Endometrial microvascular endothelial cells (primary cell): ENCODE results near the gene TMPRSS3. TPM values are rescaled to one million over a fixed set of nuclear protein-coding genes. Genes with fewer than 3 reads are reported as not detected.

Source experiments
- in situ Hi-C: cut with HindIII; loops from 2 replicates; pipeline ENCODE4 v1.10.0; 2017; ENCODE audit warnings: low sequenced_read_pairs, low pct_unique_long_range_greater_than_20kb; ENCODE audit errors: inconsistent ontology term
- total RNA-seq: library from RNA; depleted of rRNA; stranded (reverse); fragments of >200 nt; gene quantifications from one replicate; pipeline ENCODE4 v1.2.3, GENCODE V29; 2015; ENCODE audit errors: inconsistent ontology term

Gene TMPRSS3
- total RNA-seq, 1 donor from 2014 or later, result not detected

DNA sequence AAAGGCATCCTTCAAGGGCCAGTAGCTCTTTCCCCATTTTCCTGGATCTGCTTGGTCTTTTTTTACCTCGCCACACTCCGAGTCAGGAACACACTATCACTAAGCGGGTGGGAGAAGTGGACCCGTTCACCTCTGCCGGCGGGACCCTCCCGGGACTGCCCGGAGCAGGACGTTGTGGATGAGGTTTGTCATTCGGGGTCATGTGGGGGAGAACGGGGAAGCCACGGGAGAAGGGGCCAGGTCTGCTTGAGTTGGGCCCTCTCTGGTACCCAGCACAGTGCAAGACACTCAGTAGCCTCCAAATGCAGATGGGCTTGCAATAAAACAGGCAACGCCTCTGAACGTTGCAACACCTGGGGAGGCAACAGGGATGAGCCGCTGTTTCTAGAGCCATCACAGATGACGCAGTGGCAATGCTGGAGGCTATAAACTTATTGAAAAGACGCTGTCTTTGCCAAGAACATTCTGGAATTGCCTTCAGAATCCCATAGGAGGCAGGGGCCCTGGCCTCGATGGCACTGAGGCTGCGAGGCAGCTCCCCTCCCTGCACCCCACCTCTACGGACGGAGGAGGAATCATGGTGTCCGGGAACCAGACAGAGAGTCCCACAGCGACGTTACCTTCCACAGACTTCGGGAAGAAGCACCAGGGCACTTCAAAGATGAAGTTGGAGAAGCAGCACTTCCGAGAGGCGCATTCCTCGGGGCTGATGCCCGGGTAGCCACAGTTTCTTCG, 48.8 kb downstream of the TMPRSS3 start:
- in situ Hi-C loops, result no loop called here

DNA sequence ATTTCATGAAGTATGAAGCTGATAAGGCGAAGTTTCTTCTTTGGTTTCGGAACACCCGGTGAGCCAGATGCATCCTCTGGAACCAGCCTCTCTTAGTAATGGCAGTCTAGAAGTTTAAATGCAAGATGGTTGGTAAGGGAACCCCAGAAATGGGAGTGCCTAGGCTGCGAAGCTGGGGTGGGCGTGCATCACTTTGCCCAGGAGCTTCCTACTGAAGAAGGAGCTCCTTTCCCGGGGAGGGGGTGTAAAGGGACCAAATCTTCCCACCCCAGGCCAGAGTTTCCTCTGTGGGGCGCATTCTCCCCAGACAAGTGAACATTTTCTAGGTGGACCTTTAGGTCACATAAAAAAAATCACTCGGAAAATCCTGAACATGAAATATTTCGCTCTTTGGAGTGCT, 49.4 kb downstream of the TMPRSS3 start:
- in situ Hi-C loops, result no loop called here

DNA sequence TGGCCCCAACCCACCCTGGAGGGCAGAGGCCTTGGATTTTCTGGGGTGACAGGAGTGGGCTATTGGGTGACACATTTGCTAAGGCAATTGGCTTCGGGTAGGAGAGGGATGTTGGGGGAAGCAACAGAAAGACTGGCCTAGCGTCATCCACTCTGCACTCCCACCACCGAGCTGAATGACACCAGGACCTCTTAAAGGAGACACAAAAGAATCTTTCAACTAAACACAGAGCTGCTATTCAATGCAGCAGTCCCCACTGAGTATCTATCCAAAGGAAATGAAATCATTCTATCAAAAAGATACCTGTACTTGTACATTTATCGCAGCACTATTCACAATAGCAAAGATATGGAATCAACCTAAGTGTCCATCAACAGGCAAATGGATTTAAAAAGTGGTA, 51.2 kb downstream of the TMPRSS3 start:
- in situ Hi-C loops, result no loop called here

DNA sequence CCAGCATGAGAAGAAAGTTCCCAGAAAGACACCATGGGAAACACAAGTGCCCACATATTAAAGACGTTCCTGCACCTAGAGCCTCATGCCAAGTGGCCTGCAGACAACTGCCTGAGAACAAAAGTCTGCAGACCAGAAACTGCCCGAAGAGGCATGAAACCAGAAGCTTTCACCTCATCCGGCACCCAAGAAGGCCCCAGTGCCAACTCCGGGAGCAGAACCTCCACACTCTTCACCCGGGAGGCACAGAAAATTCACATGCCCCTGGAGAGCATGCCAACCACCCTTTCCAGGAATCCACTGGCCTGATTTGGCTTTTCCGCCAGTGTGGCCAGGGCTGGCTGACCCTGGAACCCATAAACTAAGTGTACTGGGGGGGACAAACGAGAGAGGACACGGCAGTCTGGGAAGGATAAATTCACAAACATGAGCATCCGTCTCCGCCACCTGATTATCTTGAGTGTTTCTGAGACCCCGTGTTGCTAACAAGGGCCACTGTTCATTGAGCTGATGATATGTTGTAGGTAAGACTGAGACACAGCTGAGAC, 51.8 kb downstream of the TMPRSS3 start:
- in situ Hi-C loops, result no loop called here

DNA sequence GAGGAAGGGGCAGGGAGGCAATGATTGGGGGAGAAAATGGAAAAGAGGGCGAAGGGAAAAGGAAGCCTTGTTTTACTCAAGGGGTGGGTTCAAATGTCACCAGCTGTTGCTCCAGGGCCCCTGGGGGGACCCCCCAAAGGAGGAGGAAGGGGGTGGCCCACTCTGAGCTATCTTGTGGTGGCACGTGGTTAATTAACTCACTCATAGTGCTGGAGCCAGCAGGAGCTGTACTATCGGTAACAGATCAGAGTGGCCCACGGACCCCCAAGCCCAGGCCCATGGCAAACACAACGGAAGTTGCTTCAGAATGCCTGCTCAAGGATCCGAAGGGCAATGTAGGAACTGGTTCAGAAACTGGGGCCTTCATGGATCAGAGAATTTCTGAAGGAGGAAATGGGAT, 52.3 kb downstream of the TMPRSS3 start:
- in situ Hi-C loops, result no loop called here

DNA sequence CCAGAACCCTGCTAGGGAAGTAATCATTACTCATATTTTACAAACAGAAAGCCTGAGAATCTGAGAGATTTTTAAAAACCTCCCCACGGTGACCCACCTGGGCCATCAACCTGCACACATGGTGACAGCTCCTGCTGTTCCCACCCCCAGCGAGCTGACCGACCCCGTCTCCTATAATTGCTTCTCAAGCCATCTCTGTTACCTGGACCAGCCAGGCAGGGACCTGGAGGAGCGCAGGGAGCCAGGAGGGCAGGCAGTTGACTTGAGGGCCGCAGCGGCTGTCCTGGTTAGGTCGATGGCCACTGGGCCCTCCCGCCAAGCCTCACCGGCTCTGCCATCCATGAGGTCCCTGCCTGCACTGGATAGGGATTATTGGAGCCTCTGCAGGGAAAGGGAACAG, 52.8 kb downstream of the TMPRSS3 start:
- in situ Hi-C loops, result no loop called here

DNA sequence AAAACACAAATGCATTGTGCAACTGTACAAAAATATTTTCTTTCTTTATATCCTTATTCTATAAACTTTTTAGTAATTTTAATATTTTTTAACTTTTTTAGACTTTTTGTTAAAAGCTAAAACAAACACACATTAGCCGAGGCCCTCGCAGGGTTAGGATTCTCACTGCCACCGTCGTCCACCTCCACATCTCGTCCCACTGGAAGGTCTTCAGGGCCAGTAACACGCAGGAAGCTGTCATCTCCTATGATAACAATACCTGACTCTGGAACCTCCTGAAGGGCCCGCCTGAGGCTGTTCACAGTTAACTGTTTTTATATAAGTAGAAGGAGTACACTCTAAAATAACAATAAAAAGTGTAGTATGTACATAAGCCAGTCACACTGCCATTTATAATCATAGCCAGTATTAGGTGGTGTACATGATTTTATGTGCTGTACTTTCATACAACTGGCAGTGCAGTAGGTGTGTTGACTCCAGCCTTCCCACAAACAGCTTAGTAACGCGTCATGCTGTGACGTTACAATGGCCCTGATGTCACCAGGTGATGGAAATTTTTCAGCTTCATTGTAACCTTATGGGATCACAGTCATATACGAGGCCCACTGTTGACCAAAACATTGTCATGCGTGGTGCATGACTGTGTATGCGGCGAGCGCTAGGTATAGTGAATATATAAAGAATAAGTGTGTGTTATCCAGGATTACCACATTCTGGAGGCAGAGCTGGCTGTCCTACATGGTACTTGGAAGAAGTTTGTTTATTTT, 53.9 kb downstream of the TMPRSS3 start:
- in situ Hi-C loops, result no loop called here

DNA sequence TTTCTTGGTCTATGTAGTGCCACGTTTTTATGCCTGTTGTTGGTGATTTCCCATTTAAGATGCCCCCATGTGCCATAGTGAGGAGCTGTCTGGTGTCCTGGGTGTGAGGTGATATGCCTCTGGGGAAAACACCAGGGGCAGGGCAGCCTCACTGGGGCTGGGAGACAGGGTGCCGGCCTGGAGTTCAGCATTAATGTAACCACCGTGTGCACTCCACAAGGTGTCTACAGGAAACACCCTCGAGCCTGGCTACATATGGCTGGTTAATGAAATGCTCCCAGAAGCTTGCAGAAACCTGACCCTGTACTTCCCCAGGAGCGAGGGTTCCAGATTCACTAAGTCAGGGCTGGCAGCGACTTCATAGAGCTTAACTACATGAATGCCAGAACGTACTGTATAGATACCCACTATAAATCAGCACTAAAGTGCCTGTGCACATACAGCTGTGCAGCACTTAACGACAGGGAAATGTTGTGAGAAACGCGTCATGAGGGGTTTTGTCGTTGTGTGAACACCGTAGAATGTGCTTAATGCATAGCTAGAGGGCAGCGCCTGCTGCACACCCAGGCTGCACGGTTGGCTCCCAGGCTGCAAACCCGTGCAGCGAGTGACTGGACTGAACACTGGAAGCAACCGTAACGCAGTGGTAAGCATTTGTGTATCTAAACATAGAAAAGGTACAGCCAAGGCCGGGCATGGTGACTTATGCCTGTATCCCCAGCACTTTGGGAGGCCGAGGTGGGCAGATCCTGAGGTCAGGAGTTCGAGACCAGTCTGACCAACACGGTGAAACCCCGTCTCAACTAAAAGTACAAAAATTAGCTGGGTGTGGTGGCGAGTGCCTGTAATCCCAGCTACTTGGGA, 55.4 kb downstream of the TMPRSS3 start:
- in situ Hi-C loops, result no loop called here

DNA sequence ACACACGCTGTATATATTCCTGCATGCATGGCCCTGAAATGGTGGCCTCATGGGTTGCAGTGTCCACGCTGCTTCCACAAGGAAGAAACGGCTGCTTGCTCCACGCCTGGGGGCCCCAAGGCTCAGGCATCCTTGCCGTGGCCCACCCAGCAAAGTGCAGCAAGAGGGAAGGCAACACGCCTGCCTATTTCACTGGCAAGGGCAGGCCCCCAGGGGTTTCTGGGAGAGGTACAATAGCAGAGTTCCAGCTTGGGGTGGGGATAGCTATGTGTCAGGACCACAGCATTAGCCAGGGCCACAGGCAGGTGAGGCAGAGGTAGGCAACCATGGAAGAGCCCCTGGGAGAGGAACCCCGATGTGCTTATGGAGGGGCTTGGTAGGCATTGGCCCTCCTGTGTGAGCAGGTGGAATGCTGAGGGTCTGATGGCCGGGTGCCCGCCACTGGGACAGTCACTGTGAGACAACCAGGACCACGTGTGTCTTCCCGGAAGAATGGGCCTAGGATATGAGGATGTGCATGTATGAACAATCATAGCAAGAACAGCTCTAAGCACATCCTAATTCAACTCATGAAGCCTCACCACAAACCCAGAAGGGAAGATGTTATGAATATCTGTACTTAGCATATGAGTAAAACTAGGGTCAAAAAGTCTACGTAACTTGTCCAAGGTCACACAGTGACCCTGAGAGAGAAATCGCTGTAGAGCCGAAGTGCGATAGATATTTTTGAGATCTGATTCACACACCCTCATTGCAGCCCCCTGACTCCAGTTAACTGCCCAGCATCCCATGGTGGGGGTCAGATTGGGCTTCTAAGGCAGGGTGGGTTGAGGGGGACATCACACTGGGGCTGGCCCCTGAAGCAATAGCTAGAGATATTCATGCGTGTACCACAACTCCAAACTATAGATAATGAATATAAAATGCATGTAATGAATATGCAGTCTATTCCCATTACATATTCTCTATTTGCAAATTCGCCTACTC, 56.8 kb downstream of the TMPRSS3 start:
- in situ Hi-C loops, result no loop called here

DNA sequence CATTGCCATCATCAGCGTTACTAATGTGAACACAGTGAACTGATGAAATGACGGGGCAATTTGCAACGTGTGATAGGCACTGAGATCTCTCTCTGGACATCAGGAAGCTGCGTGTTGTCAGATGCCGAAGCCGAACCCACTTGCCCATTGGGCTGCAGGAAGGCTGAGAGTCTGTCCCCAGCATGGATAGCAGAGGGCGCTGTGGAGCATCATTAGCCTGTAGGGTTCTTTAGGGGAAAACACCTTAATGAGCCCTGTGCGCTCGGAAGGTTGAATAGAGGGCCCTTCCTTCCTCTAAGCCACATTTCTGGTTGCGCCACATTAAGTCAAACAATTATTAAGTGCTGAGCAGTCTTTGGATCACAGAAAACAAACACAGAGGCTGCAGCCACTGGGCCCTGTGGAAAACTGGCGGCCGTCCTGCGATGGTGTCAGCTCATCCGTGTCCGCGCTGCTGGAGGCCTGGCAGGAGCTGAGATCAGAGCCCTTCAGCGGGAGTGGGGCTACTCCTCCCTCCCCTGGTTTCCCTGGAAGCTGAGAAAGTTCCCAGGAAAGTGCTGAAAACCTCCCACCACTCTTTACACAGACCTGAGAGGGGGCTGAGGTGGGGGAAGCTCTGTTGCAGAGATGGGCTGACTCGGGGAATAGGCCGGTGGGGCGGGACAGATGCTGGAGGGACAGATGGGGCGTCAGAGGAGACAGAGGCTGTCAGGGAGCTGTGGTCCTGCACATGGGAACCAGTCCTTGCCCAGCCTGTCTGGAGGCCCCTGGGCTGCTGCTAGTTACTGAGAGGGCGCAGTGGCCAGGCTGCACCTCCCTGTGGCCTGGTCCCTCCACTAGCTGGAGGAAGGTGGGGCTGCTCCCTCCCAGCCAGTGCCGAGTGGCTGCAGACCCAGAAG, 57.8 kb downstream of the TMPRSS3 start:
- in situ Hi-C loops, result no loop called here

DNA sequence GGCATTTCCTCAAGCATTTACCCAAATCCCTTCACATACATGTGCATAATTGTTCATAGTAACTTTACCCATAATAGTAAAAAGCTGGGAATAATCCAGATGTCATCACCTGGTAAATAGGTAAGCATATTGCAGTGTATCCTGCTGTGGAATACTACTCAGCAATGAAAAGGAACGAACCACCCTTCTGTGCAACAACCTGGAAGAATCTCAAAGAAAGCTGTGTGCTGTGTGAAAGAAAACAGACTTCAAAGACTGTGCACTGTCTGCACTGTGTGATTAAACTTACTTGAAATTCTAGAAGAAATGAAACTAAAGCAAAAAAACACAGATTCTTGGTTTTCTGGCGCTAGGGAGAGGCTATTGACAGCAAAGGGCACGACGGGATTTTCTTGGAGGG, 58.6 kb downstream of the TMPRSS3 start:
- in situ Hi-C loops, result no loop called here

DNA sequence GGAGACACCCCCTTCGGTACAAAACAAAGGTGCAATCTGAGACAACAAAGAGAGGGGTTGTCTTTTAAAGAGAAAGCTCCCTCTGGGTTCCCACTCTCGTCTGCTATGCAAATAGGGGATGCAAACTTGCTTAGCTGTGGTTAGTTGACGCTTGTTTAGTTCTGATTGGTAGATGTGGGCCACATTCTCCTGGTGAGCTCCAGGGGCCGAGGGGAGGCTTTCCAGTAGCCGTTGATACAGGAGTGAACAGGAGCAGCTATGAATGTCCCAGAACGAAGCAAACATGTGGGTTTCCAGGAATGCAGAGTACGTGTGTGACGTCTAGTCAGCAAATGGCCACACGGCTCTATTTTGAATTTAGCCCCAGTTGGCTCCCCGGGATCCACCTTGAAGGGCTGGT, 59.8 kb downstream of the TMPRSS3 start:
- in situ Hi-C loops, result no loop called here

DNA sequence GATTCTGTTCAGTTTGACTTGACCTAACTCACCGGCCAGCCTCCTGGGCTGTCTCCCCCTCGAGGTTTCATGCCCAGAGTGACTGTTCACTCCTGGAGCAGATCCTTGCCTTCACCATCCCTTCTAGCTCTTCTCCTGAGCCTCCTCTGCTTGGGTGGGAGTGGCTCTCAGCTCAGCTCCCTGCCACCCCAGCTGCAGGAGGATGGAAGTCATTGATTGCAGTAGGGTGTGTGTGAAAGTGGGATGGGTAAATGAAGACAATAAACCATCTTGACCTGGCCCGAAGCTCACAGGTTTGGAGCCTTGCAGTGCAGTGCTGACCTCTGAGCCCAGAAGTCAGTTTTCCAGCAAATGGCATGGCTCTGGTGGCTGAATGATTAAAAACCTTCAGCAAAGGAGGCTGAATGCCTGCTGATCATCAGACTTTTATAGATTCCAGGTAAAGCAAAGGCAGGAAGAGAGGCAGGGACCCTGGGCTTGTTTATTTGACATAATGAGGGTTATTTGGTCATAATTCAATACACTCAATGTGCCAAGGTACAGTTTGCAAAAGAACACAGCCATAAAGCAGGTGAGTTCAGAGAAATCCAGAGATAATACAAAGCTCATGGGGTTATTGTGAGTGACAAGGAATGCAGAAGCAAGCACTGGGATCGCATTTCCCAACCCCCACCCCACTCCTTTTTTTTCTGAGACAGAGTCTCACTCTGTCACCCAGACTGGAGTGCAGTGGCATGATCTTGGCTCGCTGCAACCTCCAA, 63.1 kb downstream of the TMPRSS3 start:
- in situ Hi-C loops, result no loop called here

DNA sequence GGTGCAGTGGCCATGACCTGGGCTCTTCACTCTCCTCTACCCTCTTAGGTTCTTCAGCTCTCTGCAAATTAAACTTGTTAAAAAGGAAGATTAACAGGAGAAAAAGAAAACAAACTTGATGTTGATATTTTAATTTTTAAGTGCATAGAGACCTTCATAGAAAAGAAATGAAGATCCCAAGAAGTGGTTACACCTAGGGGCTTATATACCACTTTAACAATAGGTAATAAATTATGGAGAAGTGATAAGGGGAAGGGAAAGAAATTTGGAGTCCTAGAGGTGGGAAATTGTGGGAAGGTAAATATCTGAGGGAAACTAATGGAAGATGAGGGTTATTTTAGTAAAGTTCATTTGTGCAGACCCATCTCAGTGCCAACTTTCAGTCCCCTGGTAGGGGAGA, 64.2 kb downstream of the TMPRSS3 start:
- in situ Hi-C loops, result no loop called here

DNA sequence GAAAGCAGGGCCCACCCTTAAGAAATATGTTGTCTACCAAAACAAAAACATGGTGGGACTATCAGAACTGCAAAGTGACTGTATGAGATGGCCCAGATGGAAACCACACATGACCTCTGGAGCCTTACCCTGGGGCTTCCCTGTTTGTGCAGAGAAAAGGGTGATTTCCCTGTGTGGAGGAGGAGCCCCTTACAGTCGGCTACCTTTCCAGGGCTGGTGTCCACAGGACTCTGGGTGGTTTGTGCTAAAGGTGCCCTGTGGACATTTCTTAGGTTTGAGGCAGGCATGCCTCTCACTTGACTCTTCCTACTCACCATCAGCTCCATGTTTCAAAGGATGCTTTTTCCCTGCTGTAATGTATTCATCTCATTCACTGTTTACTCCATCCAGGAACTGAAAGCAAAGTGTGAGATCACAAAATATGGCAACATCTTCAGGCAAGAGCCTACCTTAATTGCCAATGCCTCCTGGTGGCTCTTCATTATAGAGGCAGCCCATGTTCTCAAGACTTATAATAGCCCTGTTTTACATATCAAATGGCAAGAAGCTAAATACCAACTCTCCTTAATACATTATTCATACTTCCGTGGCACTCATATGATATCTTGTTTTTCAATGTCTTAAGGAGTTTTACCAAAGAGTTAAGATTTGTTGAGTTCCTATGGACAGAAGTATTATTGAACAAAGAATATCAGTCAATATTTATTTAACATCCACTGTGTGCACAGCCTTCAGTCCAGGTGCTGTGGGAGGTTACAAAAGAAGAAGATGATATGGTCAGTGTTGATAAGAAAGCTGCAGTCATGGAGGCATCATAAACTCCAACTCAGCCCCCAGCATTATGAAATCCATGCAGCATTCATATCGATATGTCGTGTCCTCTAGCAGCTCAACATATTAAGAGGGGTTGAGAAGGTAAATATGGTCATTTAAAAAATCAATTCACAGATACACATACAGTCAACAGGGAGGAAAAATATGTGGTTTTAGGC, 65.2 kb downstream of the TMPRSS3 start:
- in situ Hi-C loops, result no loop called here

DNA sequence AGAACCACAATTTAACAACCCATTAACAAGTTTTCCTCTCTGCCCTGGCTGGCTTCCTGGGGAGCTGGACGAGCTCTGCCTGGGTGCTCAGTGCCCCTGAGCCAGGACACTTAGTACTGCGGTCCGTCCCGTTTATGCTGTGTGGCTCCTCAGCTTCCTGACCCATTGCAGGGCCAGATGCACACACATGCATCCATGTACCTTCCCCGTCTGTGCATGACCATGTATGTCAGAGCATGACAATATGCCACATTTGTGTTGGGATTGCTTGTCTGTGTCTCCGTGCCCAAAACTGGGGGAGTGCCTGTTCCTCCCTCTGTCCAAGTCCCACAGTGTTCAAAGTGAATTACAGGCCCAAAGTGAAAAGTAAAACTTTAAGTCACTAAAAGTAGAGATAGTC, 71.0 kb downstream of the TMPRSS3 start:
- in situ Hi-C loops, result no loop called here
